GM13976 (cell line): ENCODE measurements around the gene WNT2.

ENCODE experiments used
- DNase-seq: peaks from one replicate; pipeline ENCODE4 v3.0.0; 2012; ENCODE audit warnings: low spot score
- in situ Hi-C: fragments of 300-500 bp; cut with MboI; formaldehyde crosslinking; loops from one replicate; pipeline ENCODE4 v1.12.0; 2022; ENCODE audit warnings: low sequenced_read_pairs, mixed read lengths, inconsistent platforms; ENCODE audit not compliant: unreplicated experiment
- TF ChIP-seq, protein P1 (sequence below): IDR thresholded peaks from 2 replicates; pipeline ENCODE4 v1.5.1; 2012; ENCODE audit warnings: borderline replicate concordance, mild to moderate bottlenecking; ENCODE audit not compliant: insufficient read depth; ENCODE audit errors: extremely low read depth, missing control alignments, control extremely low read depth

WNT2 gene

DNA sequence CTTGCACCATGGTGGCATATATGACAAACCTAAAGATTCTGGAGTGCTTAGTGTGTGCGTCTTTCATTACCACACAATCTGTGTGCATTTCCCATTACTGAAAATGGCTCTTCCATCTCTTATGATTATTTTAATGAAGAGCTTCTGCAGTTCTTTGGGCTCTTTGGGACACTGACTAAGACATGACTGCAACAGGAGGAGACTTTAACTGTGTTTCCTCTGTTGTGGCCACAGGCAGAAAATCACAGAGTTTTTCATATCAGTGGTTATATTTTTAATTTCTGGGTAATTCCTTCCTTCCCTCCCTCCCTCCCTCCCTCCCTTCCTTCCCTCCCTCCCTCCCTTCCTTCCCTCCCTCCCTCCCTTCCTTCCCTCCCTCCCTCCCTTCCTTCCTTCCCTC, 58.1 kb downstream of the WNT2 start:
- in situ Hi-C loops: no loop called here
- TF ChIP-seq, protein P1, sequence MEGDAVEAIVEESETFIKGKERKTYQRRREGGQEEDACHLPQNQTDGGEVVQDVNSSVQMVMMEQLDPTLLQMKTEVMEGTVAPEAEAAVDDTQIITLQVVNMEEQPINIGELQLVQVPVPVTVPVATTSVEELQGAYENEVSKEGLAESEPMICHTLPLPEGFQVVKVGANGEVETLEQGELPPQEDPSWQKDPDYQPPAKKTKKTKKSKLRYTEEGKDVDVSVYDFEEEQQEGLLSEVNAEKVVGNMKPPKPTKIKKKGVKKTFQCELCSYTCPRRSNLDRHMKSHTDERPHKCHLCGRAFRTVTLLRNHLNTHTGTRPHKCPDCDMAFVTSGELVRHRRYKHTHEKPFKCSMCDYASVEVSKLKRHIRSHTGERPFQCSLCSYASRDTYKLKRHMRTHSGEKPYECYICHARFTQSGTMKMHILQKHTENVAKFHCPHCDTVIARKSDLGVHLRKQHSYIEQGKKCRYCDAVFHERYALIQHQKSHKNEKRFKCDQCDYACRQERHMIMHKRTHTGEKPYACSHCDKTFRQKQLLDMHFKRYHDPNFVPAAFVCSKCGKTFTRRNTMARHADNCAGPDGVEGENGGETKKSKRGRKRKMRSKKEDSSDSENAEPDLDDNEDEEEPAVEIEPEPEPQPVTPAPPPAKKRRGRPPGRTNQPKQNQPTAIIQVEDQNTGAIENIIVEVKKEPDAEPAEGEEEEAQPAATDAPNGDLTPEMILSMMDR: no peak
- no peak for DNase-seq

DNA sequence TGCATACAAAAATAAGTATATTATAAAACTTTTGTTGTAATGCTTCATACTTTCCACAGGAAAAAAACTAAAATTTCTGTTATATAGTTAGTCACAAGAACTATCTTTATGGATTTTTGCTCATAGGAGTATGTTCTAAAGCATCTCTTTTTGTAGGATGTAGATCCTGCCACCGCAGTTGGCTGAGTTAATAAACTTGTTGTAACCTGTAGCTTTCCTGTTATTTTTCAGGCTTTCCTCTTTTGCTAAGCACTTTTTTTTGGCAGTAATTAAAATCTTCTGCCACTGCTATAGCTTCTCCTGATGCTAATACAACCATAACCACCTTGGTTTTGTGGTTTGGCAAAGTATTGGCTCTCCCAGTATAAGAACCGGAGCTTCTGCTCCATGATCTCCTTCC, 60.3 kb downstream of the WNT2 start:
- no peak for DNase-seq
- in situ Hi-C loops: no loop called here
- TF ChIP-seq, protein P1: no peak

DNA sequence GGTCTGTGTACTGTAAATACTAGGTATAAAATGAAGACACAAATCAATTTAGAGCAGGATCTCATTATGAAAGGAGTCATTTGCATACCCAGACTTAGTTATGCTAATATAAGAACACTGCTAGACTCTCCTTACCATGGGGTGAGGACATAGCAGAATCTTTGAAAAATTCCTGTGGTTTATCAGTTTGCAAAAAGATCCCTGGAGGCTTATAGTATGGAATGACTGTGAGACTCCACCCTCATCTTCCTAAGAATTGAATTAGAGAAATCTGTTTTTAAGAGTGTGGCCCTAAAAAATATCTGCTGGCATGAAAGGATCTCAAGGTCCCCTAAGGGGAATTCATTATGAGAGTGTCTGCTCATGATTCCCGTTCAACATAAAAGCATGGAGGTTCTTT, 63.2 kb downstream of the WNT2 start:
- no peak for DNase-seq
- TF ChIP-seq, protein P1: no peak
- in situ Hi-C loops: no loop called here

DNA sequence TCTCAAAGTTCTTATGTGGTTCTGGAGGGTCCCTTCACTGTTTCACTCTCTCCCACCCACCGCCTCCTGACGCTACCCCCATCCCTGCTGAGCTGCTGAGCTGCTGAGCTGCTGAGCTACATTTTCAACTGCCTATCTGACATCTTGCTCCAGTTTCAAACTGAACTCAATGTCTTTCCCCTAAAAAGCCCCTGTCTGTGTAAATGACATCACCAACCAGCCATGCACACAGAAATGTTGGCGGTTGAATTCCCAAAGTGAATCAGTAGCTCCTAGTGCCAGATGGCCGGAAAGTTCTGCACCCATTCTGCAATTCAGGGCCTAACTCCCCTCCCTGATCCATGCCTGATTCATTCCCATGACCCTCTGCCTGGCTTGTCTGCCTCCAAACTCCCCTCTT, 71.2 kb downstream of the WNT2 start:
- in situ Hi-C loops: no loop called here
- peak; percentile 40 for DNase-seq
- TF ChIP-seq, protein P1: no peak

DNA sequence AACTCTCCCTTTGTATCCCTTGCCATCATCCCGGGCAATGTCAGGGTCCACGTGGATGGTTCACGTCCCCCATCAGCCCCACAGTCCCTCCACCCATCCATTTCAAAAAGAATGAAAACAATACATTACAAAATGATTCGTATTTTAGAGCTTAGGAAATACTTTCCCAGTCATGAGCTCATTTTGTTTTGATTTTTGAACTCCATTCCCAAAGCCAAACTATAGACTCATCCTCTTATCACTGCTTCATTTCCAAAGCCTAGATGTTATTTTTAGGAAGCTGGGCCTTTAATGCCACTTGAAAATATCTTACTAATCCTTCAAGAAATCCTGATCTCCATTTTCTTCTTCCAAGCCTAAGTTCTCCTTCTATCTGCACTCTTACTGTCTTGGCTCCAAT, 72.1 kb downstream of the WNT2 start:
- TF ChIP-seq, protein P1: no peak
- no peak for DNase-seq
- in situ Hi-C loops: no loop called here

DNA sequence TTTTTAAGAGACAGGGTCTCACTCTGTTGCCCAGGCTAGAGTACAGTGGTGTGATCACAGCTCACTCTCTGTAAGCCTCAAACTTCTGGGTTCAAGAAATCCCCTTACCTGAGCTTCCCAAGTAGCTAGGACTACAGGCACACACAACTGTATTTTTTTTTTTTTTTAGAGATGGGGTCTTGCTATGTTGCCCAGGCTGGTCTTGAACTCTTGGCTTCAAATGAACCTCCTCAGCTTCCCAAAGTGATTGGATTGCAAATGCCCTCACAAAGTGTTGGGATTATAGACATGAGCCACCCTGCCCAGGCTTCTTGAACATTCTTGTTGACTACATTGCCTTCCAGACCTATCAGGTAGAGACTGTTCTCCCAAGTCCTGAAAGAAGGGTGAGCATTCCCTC, 72.6 kb downstream of the WNT2 start:
- TF ChIP-seq, protein P1: no peak
- in situ Hi-C loops: no loop called here
- DNase-seq: no peak

DNA sequence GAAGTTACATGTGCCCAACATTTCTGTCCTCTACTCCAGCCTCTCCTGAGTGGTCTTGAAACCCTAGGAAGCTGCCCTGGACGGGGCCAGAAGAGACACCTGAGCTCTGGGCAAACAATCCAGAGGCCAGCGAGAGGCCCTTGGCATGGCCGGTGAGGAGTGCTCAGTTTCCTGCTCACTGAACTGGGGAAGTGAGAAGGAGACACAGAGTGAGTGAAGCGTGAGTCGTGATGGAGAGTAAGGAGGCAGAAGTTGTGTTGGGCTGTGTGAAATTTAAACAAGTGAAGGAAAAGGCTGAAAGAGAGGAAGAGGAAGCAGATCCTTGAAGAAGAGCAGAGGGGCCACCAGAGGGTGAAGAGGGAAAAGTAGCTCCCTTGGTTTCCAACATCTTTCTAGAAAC, 73.2 kb downstream of the WNT2 start:
- in situ Hi-C loops: no loop called here
- TF ChIP-seq, protein P1: no peak
- no peak for DNase-seq
